Measurements from ENCODE around the gene TMEM150A.

GRCh38 chr2:85628658-85629057 is 26.2 kb upstream of the TMEM150A start:
- TF ChIP-seq POLR2AphosphoS5 (IDR thresholded peaks at IDR 0.05) (no peak), CTCF (IDR thresholded peaks at IDR 0.05) (no peak)

All from prostate gland (tissue), 2 donors.